Right cardiac atrium (tissue), 5 donors: ENCODE measurements around the gene INO80. TPM values are rescaled to one million over a fixed set of nuclear protein-coding genes. Genes with fewer than 3 reads are reported as not detected.
"Not testable (repeated sequence)": the region's sequence is repeated elsewhere in the genome, so short reads cannot be mapped to it uniquely, and the experiment has no call there.

Source experiments
- ATAC-seq, 2 donors: fragments of 200-7000 bp; cut with Tn5 transposase; one replicate each; pipeline versions ENCODE4 v1.8.0 to v1.9.1; 2020; ENCODE audit warnings: moderate library complexity in 2 of 2, mild to moderate bottlenecking in 1 of 2
- DNase-seq, 3 donors: peaks; one replicate each; pipeline ENCODE4 v3.0.0-alpha.2; 2020
- H3K27ac ChIP-seq: one replicate; pipeline ENCODE4 v1.5.1; 2013; ENCODE audit warnings: mild to moderate bottlenecking, low read length, control low read depth, moderate library complexity
- H3K27me3 ChIP-seq: one replicate; pipeline ENCODE4 v1.6.1; 2013; ENCODE audit not compliant: control insufficient read depth, insufficient read depth
- H3K4me1 ChIP-seq: one replicate; pipeline ENCODE4 v1.6.1; 2013; ENCODE audit warnings: low read length; ENCODE audit not compliant: control insufficient read depth, insufficient read depth
- H3K4me3 ChIP-seq: one replicate; pipeline ENCODE4 v1.5.1; 2013; ENCODE audit warnings: low read length, control low read depth
- H3K9me3 ChIP-seq: one replicate; pipeline ENCODE4 v1.6.1; 2013; ENCODE audit warnings: low read length; ENCODE audit not compliant: control insufficient read depth
- WGBS: extraction: QIAGEN DNeasy Blood & Tissue Kit; methylation state at CpG from one replicate; pipeline ENCODE4 v1.1.7; 2013; 5-methylcytosine and 5-hydroxymethylcytosine counted together
- intact Hi-C, 4 donors: fragments of 100-400 bp; cut with DNase I; formaldehyde crosslinking; loops; one replicate each; pipeline versions ENCODE4 v1.11.0 to v1.14.0; 2022 to 2023
- polyA plus RNA-seq: library from polyadenylated mRNA; stranded (reverse); fragments of 200-250 nt; gene quantifications from one replicate; pipeline ENCODE4 v1.2.3, GENCODE V29; 2013
- total RNA-seq, 4 donors: library from RNA; stranded (reverse); fragmentation: NEBNext Ultra II Directional; extraction: Animal tissue kit (Norgen Biotek cat#: 25700); gene quantifications; one replicate each; pipeline ENCODE4 v1.2.1, GENCODE V29; 2021
- donor health status: healthy with polysubstance abuse.
- donor health status: DM: no; HTN: yes; CAD: no.
- donor health status: DM: no; HTN: no; CAD: no.
- donor health status: DM: no; HTN: yes; CAD: no; lungs with severe emphysema.
- donor health status: DM: yes; HTN: yes; CAD: no.

Gene INO80
- total and polyA plus RNA-seq, 5 donors: 5.8 to 14.9 (median 12.1) TPM

DNA sequence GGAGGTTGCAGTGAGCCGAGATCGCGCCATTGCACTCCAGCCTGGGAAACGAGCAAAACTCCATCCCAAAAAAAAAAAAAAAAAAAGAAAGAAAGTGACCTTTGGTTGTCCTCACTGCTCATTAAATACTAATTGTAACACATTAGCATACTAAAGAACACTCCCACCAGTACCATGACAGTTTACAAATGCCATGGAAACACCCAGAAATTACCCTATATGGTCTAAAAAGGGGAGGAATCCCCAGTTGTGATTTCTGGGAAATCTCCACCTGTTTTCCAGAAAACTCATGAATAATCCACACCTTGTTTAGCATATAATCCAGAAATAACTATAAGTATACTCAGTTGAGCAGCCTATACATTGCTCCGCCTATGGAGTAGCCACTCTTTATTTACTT lies 23.5 kb upstream of the INO80 start:
- H3K9me3 ChIP-seq: no peaks in the 10 kb centered on the region
- H3K27ac ChIP-seq: no peak overlapping the region
- no peaks in the 10 kb centered on the region for H3K4me1 ChIP-seq
- intact Hi-C loops: no loop called here
- no peak for ATAC-seq
- 92% methylated on average over 5 of the region's 5 CpGs for WGBS
- no peak for DNase-seq
- no peaks in the 10 kb centered on the region for H3K27me3 ChIP-seq
- no peak overlapping the region for H3K4me3 ChIP-seq

GRCh38 chr15:41139112-41139511 lies 23.0 kb upstream of the INO80 start:
- H3K4me1 ChIP-seq, H3K4me3 ChIP-seq, ATAC-seq, intact Hi-C loops, DNase-seq, H3K27me3 ChIP-seq, H3K9me3 ChIP-seq, H3K27ac ChIP-seq: not testable (repeated sequence)
- 89% methylated on average over 7 of the region's 7 CpGs for WGBS

- H3K27me3 ChIP-seq, ATAC-seq, intact Hi-C loops, H3K4me3 ChIP-seq, H3K4me1 ChIP-seq, DNase-seq, H3K27ac ChIP-seq, H3K9me3 ChIP-seq: not testable (repeated sequence)
- 93% methylated on average over 6 of the region's 6 CpGs for WGBS
Measured at GRCh38 chr15:41135580-41135979, 19.5 kb upstream of the INO80 start.

- H3K4me1 ChIP-seq: no peaks in the 10 kb centered on the region
- WGBS: 78% methylated on average over 10 of the region's 10 CpGs
- no peak for DNase-seq
- no peak overlapping the region for H3K4me3 ChIP-seq
- ATAC-seq: no peak
- H3K27me3 ChIP-seq: no peaks in the 10 kb centered on the region
- intact Hi-C loops: no loop called here
- peaks cover 2% of the 10 kb centered on the region for H3K9me3 ChIP-seq
- H3K27ac ChIP-seq: no peak overlapping the region
Measured at GRCh38 chr15:41133454-41133853, 17.4 kb upstream of the INO80 start.

DNA sequence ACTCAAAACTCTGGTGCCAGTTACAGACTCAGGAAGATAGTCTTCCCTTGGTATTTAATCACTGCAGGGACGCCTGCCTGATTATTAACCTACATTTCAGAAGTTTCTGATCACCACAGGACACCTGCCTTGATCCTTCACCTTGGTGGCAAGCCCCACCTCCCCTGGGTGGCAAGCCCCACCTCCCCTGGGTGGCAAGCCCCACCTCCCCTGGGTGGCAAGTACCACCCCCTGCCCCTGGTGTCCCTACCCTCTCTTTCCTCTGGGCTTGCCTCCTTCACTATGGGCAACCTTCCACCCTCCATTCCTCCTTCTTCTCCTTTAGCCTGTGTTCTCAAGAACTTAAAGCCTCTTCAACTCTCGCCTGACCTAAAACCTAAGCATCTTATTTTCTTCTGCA lies 16.0 kb upstream of the INO80 start:
- intact Hi-C loops: not testable (repeated sequence)

DNA sequence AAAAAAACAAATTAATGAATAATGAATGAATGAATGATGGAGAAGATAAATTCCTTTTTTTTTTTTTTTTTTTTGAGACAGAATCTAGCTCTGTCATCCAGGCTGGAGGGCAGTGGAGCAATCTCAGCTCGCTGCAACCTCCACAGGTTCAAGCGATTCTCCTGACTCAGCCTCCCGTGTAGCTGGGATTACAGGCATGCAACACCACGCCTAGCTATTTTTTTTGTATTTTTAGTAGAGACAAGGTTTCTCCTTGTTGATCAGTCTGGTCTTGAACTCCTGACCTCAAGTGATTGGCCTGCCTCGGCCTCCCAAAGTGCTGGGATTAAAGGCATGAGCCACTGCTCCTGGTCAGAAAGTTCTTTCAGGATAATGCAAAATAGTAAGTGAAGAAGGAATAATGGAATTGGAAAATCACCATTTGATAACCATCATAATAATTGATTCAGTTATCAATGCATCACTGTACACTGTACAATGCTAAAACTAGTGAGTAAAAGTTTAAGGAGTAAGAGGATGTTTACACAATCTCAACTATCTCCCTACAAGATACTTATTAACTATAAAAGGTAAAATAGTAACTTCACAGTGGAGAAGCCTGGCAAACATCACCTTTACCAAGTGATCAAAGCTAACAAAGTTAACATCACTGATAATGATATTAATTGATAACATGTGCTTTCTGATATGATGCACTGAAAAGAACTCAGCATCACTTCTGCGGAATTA lies 12.3 kb upstream of the INO80 start:
- no peak for ATAC-seq
- no peaks in the 10 kb centered on the region for H3K27me3 ChIP-seq

More for the DNA sequence above, 16.0 kb upstream of the INO80 start:
- 88% methylated on average over 2 of the region's 2 CpGs for WGBS
- DNase-seq, H3K9me3 ChIP-seq, H3K27me3 ChIP-seq, H3K4me1 ChIP-seq, ATAC-seq, H3K4me3 ChIP-seq, H3K27ac ChIP-seq: not testable (repeated sequence)

GRCh38 chr15:41125931-41126642 lies 10.0 kb upstream of the INO80 start:
- Histone ChIP-seq H3K4me3 (no peak overlapping the region), H3K27ac (no peak overlapping the region), H3K9me3 (peaks cover 2% of the 10 kb centered on the region), H3K27me3 (no peaks in the 10 kb centered on the region), H3K4me1 (no peaks in the 10 kb centered on the region)
- 76% methylated on average over 4 of the region's 4 CpGs for WGBS
- no peak for ATAC-seq
- DNase-seq: no peak
- intact Hi-C loops: no loop called here

More for the DNA sequence above, 12.3 kb upstream of the INO80 start:
- Histone ChIP-seq H3K27ac (no peak overlapping the region), H3K4me1 (no peaks in the 10 kb centered on the region), H3K4me3 (no peak overlapping the region), H3K9me3 (peaks cover 2% of the 10 kb centered on the region)
- WGBS: 82% methylated on average over 6 of the region's 6 CpGs
- DNase-seq: no peak
- intact Hi-C loops: no loop called here

DNA sequence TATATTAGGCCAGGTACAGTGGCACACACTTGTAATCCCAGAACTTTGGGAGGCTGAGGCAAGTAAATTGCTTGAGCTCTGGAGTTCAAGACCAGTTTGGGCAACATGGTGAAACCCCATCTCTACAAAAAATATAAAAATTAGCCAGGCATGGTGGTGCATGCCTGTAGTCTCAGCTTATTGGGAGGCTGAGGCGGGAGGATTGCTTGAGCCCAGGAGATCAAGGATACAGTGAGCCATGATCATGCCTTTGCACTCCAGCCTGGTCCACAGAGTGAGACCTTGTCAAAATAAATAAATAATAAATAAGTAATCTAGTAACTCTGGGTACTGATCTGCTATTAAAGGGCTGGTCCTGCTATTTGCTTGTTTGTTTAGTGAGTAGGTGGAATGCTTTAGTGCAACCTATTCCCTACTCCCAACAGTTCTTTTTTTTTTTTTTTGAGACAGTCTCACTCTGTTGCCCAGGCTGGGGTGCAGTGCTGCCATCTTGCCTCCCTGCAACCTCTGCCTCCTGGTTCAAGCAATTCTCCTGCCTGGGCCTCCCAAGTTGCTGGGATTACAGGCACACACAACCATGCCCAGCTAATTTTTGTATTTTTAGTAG lies 9.1 kb upstream of the INO80 start:
- 92% methylated on average over 1 of the region's 1 CpG for WGBS
- no peak overlapping the region for H3K4me3 ChIP-seq
- H3K4me1 ChIP-seq: no peaks in the 10 kb centered on the region
- intact Hi-C loops: no loop called here
- DNase-seq (no peak), ATAC-seq (no peak)
- H3K27me3 ChIP-seq: no peaks in the 10 kb centered on the region
- H3K9me3 ChIP-seq: peaks cover 2% of the 10 kb centered on the region
- no peak overlapping the region for H3K27ac ChIP-seq

- Histone ChIP-seq H3K27me3 (no peaks in the 10 kb centered on the region), H3K4me3 (no peak overlapping the region), H3K9me3 (no peaks in the 10 kb centered on the region), H3K4me1 (no peaks in the 10 kb centered on the region), H3K27ac (no peak overlapping the region)
- WGBS: 92% methylated on average over 5 of the region's 5 CpGs
- intact Hi-C loops: no loop called here
- DNase-seq (no peak), ATAC-seq (no peak)
Measured at GRCh38 chr15:41124058-41124457, 8.0 kb upstream of the INO80 start.

DNA sequence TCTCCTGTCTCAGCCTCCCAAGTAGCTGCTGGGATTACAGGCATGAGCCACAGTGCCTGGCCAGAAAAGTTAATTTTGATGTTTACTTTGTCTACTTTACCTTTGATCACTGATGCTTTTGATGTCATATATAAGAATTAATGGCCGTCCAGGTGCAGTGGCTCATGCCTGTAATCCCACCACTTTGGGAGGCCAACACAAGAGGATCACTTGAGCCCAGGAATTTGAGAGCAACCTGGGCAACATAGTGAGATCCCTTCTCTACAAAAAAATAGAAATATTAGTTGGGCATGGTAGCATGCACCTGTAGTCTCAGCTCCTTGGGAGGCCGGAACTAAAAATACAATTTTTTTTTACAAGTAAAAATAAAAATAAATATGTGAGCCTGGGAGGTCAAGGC lies 6.8 kb upstream of the INO80 start:
- Histone ChIP-seq H3K9me3 (no peaks in the 10 kb centered on the region), H3K4me3 (no peak overlapping the region), H3K27me3 (no peaks in the 10 kb centered on the region), H3K27ac (no peak overlapping the region), H3K4me1 (no peaks in the 10 kb centered on the region)
- DNase-seq (no peak), ATAC-seq (no peak)
- WGBS: 72% methylated on average over 2 of the region's 2 CpGs
- intact Hi-C loops: no loop called here

DNA sequence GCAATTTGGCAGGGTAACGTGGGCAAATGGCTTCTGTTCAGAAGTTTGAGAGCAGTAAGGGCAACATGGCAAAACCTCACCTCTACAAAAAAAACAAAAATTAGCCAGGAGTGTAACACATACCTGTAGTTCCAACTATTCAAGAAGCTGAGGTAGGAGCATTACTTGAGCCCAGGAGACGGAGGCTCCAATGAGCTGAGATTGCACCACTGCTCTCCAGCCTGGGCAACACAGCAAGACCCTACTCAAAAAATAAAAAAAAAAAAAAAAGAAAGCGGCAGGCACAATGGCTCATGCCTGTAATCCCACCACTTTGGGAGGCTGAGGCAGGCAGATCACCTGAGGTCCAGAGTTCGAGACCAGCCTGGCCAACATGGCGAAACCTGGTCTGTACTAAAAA lies 5.9 kb upstream of the INO80 start:
- no peaks in the 10 kb centered on the region for H3K27me3 ChIP-seq
- peaks cover 2% of the 10 kb centered on the region for H3K4me1 ChIP-seq
- no peak overlapping the region for H3K27ac ChIP-seq
- ATAC-seq (no peak), DNase-seq (no peak)
- no peak overlapping the region for H3K4me3 ChIP-seq
- no peaks in the 10 kb centered on the region for H3K9me3 ChIP-seq
- intact Hi-C loops: no loop called here
- 89% methylated on average over 5 of the region's 5 CpGs for WGBS
